Heart right ventricle (tissue), 16 donors: Measurements from ENCODE around the gene LSM4. TPM values are rescaled to one million over a fixed set of nuclear protein-coding genes. Genes with fewer than 3 reads are reported as not detected.

Source experiments
- ATAC-seq, 8 donors: fragments of 200-7000 bp; cut with Tn5 transposase; one replicate each; pipeline ENCODE4 v1.9.1; 2020; ENCODE audit warnings: mild to moderate bottlenecking in 8 of 8, moderate library complexity in 8 of 8, moderate number of reproducible peaks in 1 of 8
- DNase-seq, 2 donors: peaks; one replicate each; pipeline ENCODE4 v3.0.0-alpha.2; 2020
- H3K27ac ChIP-seq, 10 donors: fragments of 200-600 bp; sonication (generic) in 2 of 10; one replicate each; pipeline versions ENCODE4 v1.5.0 to v1.8.0; 2020 to 2022; ENCODE audit warnings: mild to moderate bottlenecking in 3 of 10
- H3K27me3 ChIP-seq, 7 donors: fragments of 200-600 bp; one replicate each; pipeline ENCODE4 v1.8.0; 2021 to 2022; ENCODE audit warnings: mild to moderate bottlenecking in 2 of 7
- H3K36me3 ChIP-seq, 9 donors: fragments of 200-600 bp; sonication (generic) in 1 of 9; one replicate each; pipeline versions ENCODE4 v1.5.0 to v1.8.0; 2020 to 2022; ENCODE audit warnings: mild to moderate bottlenecking in 2 of 9
- H3K4me1 ChIP-seq, 9 donors: fragments of 200-600 bp; sonication (generic) in 1 of 9; one replicate each; pipeline versions ENCODE4 v1.5.0 to v1.8.0; 2020 to 2022; ENCODE audit warnings: mild to moderate bottlenecking in 4 of 9
- H3K4me3 ChIP-seq, 10 donors: fragments of 200-600 bp; sonication (generic) in 2 of 10; one replicate each; pipeline versions ENCODE4 v1.5.0 to v1.8.0; 2020 to 2022; ENCODE audit warnings: mild to moderate bottlenecking in 7 of 10, moderate library complexity in 2 of 10
- H3K9me3 ChIP-seq, 11 donors: fragments of 200-600 bp in 10 of 11; sonication (generic) in 2 of 11; one replicate each; pipeline versions ENCODE4 v1.5.0 to v1.8.0; 2013 to 2022; ENCODE audit warnings: mild to moderate bottlenecking in 2 of 11, control low read depth in 1 of 11, moderate library complexity in 1 of 11
- WGBS, 2 donors: extraction: QIAGEN DNeasy Blood & Tissue Kit; methylation state at CpG; one replicate each; pipeline ENCODE4 v1.1.7; 2013; ENCODE audit warnings: inconsistent platforms in 1 of 2; 5-methylcytosine and 5-hydroxymethylcytosine counted together
- intact Hi-C, 10 donors: fragments of 100-400 bp; cut with DNase I; formaldehyde crosslinking; loops; one replicate each; pipeline versions ENCODE4 v1.11.1 to v1.14.2; 2022
- polyA plus RNA-seq, 2 donors: library from polyadenylated mRNA; stranded (reverse); fragments of 200-250 nt; gene quantifications; one replicate each; pipeline ENCODE4 v1.2.3, GENCODE V29; 2013
- total RNA-seq, 10 donors: library from RNA; stranded (reverse); fragmentation: NEBNext Ultra II Directional in 3 of 10; extraction: Animal tissue kit (Norgen Biotek cat#: 25700) in 3 of 10; gene quantifications; one replicate each; pipeline versions ENCODE4 v1.2.1 to v1.2.4, GENCODE V29; 2021 to 2023
- TF ChIP-seq, protein P1 (sequence below), 9 donors: fragments of 200-600 bp; sonication (generic) in 2 of 9; IDR thresholded peaks; one replicate each; pipeline versions ENCODE4 v1.5.0 to v1.8.0; 2021 to 2022; ENCODE audit warnings: antibody characterized with exemption in 9 of 9, mild to moderate bottlenecking in 5 of 9, moderate library complexity in 1 of 9
- donor health status: Arrhythmogenic right ventricular cardiomyopathy.
- donor health status: ischemic (EF 13 %, LVEDD 7.1; RV severe dilation, severe dysfunction).
- donor health status: healthy with polysubstance abuse.
- donor health status: DM: no; HTN: yes; CAD: no.
- donor health status: DM: no; HTN: no; CAD: no.
- donor health status: ischemic (EF 25% LVEDD 6.9; RV normal size, moderate dysfunction).
- donor health status: ischemic (EF 25% LVEDD 5.7; RV mildly dilated, moderate dysfunction).
- donor health status: healthy.
- donor health status: DM: yes; HTN: yes; CAD: no.
- donor health status: Ischemic cardiomyopathy.
- donor health status: ischemic (EF 35%, LVEDD 5.7; RV mildly dilated, moderate dysfunction).
- donor health status: nonischemic (EF 11% LVEDD 7.7; RV severe dilation, severe dysfunction).
- donor health status: DM: yes; HTN: yes; CAD: no.
- donor health status: PGD.
- donor health status: ischemic (EF 29% LVEDD 5.4; RV normal size, mild dysfunction).
- donor health status: nonischemic (EF 23%, LVEDD 6.1; RV moderate dilation, normal function).

LSM4 gene
- total and polyA plus RNA-seq, 12 donors = 73.2 to 163 (median 93.6) TPM

DNA sequence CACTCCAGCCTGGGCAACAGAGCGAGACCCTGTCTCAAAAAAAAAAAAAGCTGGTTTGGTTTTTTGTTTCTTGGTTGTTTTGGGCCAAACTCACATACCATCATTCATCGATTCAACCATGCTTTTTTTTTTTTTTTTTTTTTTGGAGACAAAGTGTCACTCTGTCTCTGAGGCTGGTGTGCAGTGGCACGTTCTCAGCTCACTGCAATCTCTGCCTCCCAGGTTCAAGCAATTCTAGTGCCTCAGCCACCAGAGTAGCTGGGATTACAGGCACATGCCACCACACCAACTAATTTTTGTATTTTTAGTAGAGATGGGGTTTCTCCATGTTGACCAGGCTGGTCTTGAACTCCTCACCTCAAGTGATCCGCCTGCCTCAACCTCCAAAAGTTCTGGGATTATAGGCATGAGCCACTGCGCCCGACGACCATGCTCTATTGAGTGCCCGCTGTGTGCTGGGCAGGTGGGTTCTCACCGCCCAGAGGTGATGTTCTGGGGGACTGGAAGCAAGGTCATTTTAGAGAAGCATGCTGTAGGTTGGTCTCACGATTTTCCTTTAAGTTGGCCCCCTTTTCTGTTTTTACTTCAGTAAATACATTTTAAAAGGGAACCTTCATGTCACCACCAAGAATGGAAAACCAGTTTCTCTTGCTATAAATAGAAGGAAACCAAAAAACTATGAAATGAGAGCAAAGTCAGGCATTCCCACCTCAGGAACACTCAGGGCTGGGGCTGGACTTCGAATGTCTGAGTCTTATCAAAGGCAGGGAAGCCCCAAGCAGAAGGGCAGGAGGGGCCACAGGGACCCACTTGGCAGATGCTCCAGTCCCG, 33.2 kb downstream of the LSM4 start:
- no peak overlapping the region for H3K4me3 ChIP-seq
- H3K4me1 ChIP-seq = peaks cover 6 to 48% (median 34%) of the 10 kb centered on the region in 9 donors
- no peaks in the 10 kb centered on the region for H3K36me3 ChIP-seq
- no peaks in the 10 kb centered on the region for H3K27me3 ChIP-seq
- 61 to 66% methylated on average over 12 of the region's 12 CpGs for WGBS, 2 donors
- peak overlapping the region in 9 of 10 donors; percentile 18 to 100 (median 99) for H3K27ac ChIP-seq
- intact Hi-C loops = loop anchor here in 2 of 10 donors (10.0 kb wide), 2 partner anchors 125 to 1215 kb away; partner anchors contain the start of genes HAUS8 (in 1 of the 2), MYO9B (in 1 of the 2) and SSBP4 (in 1 of the 2)
- no peak for DNase-seq
- ATAC-seq = no peak
- TF ChIP-seq, protein P1, sequence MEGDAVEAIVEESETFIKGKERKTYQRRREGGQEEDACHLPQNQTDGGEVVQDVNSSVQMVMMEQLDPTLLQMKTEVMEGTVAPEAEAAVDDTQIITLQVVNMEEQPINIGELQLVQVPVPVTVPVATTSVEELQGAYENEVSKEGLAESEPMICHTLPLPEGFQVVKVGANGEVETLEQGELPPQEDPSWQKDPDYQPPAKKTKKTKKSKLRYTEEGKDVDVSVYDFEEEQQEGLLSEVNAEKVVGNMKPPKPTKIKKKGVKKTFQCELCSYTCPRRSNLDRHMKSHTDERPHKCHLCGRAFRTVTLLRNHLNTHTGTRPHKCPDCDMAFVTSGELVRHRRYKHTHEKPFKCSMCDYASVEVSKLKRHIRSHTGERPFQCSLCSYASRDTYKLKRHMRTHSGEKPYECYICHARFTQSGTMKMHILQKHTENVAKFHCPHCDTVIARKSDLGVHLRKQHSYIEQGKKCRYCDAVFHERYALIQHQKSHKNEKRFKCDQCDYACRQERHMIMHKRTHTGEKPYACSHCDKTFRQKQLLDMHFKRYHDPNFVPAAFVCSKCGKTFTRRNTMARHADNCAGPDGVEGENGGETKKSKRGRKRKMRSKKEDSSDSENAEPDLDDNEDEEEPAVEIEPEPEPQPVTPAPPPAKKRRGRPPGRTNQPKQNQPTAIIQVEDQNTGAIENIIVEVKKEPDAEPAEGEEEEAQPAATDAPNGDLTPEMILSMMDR (IDR thresholded peaks at IDR 0.05) = no peak
- H3K9me3 ChIP-seq = no peaks in the 10 kb centered on the region

DNA sequence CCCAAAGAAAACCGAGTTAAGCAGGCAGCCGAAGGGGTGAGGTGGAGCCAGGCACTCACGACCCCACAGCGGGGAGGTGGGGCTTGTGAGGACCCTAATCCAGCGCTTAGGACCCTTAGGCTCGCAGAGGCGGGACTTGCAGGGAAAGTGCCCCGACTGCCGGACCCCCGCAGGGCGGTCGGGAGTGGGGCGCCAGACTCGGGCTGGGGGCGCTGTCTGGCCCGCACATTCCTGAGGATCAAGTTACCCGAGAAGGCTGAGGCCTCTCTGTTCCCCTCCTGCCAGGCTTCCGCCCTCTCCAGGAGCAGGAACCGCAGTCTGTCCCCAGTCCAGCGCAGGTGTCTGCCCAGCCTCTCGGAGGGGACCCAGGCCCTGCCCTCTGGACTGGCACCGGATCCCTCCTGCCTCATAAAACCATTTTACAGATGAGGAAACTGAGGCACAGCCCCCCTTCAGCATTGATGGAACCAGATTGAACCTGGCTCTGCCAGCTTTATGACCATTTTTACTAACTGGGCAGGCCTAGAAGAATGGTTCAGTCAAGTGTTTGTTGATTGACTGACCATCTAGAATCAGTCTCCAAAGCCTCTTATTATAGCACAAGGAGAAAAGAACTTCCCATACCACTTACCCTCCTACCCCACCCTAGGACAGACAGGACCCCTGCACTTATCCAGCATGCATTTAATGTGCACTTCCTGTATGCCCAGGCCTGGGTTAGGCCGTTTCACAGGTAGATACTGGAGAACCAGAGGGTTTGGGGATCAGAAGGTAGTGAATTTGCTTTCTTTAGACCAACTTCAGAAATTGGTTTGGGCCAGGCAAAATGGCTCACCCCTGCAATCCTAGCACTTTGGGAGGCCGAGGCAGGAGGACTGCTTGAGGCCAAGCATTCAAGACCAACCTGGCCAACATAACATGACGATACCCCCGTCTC, 34.8 kb downstream of the LSM4 start:
- Histone ChIP-seq H3K4me1 (peaks cover 6 to 38% (median 34%) of the 10 kb centered on the region in 9 donors), H3K4me3 (no peak overlapping the region), H3K27ac (peak overlapping the region in 3 of 10 donors; percentile 8 to 14 (median 10)), H3K36me3 (no peaks in the 10 kb centered on the region), H3K27me3 (no peaks in the 10 kb centered on the region), H3K9me3 (no peaks in the 10 kb centered on the region)
- intact Hi-C loops = loop anchor here in 1 of 10 donors (10.0 kb wide), 1 partner anchor 127 kb away; the partner anchor contains the start of gene SSBP4
- DNase-seq (no peak), ATAC-seq (no peak)
- 65 to 74% methylated on average over 26 of the region's 26 CpGs for WGBS, 2 donors
- TF ChIP-seq, protein P1 (IDR thresholded peaks at IDR 0.05) = no peak

GRCh38 chr19:18286973-18287635, 35.8 kb downstream of the LSM4 start:
- Histone ChIP-seq H3K4me3 (no peak overlapping the region), H3K4me1 (peaks cover 6 to 43% (median 38%) of the 10 kb centered on the region in 9 donors), H3K9me3 (no peaks in the 10 kb centered on the region), H3K27me3 (no peaks in the 10 kb centered on the region), H3K36me3 (no peaks in the 10 kb centered on the region), H3K27ac (peak overlapping the region in 8 of 10 donors; percentile 8 to 99 (median 30))
- 81 to 84% methylated on average over 21 of the region's 21 CpGs for WGBS, 2 donors
- TF ChIP-seq, protein P1 (IDR thresholded peaks at IDR 0.05) = no peak
- DNase-seq = no peak
- intact Hi-C loops = loop anchor here in 1 of 10 donors (10.0 kb wide), 1 partner anchor 128 kb away; the partner anchor contains the start of gene SSBP4
- ATAC-seq = no peak
